Adrenal gland (tissue), 12 donors: ENCODE results near the gene SIGLEC1. TPM values are rescaled to one million over a fixed set of nuclear protein-coding genes. Genes with fewer than 3 reads are reported as not detected.

Experiments used
- DNase-seq, 7 donors: peaks; one replicate each; pipeline ENCODE4 v3.0.0-alpha.2; 2019 to 2020
- H3K27ac ChIP-seq, 5 donors: fragments of 200-600 bp; sonication (generic) in 4 of 5; 1 replicate in 3 of 5; 2 replicates in 2 of 5; pipeline versions ENCODE4 v1.5.1 to v1.8.0; 2016 to 2020; ENCODE audit warnings: mild to moderate bottlenecking in 1 of 5
- H3K27me3 ChIP-seq: fragments of 200-600 bp; 2 replicates; pipeline ENCODE4 v1.8.0; 2021
- H3K36me3 ChIP-seq, 2 donors: fragments of 200-600 bp; replicated peaks in 1 of 2; 1 replicate in 1 of 2; 2 replicates in 1 of 2; pipeline versions ENCODE4 v1.5.1 to v1.8.0; 2018 to 2022
- H3K4me1 ChIP-seq, 2 donors: fragments of 200-600 bp; replicated peaks in 1 of 2; 1 replicate in 1 of 2; 2 replicates in 1 of 2; pipeline versions ENCODE4 v1.5.1 to v1.8.0; 2018 to 2021
- H3K4me3 ChIP-seq, 4 donors: fragments of 200-600 bp; sonication (generic) in 3 of 4; one replicate each; pipeline ENCODE4 v1.5.1; 2016 to 2018
- H3K9me3 ChIP-seq, 3 donors: fragments of 200-600 bp; sonication (generic) in 1 of 3; replicated peaks in 1 of 3; 1 replicate in 2 of 3; 2 replicates in 1 of 3; pipeline versions ENCODE4 v1.5.1 to v1.8.0; 2016 to 2021
- CTCF ChIP-seq, 6 experiments: fragments of 450-650 bp in 4 of 6; fragments of 200-600 bp in 2 of 6; sonication (generic) in 1 of 6; IDR thresholded peaks; 1 replicate in 5 of 6; 2 replicates in 1 of 6; pipeline versions ENCODE4 v1.5.1 to v1.8.0; 2016 to 2021; ENCODE audit warnings: antibody characterized with exemption in 6 of 6, mild to moderate bottlenecking in 2 of 6, moderate library complexity in 1 of 6
- POLR2A ChIP-seq, 2 donors: fragments of 450-650 bp; IDR thresholded peaks; one replicate each; pipeline ENCODE4 v1.6.1; 2017; ENCODE audit warnings: antibody characterized with exemption in 2 of 2, mild to moderate bottlenecking in 2 of 2, moderate library complexity in 1 of 2
- WGBS, 4 donors: extraction: QIAGEN DNeasy Blood & Tissue Kit in 2 of 4; methylation state at CpG; one replicate each; pipeline versions ENCODE4 v1.1.5 to v1.1.7; 2013 to 2017; 5-methylcytosine and 5-hydroxymethylcytosine counted together
- intact Hi-C, 2 donors: fragments of 100-400 bp; cut with DNase I; formaldehyde crosslinking; loops; one replicate each; pipeline versions ENCODE4 v1.14.1 to v1.15.0; 2022 to 2023
- polyA plus RNA-seq, 3 donors: library from polyadenylated mRNA; stranded (reverse); fragments of 200-250 nt in 2 of 3; fragments of 350-450 nt in 1 of 3; fragmentation: Illumina TruSeq in 1 of 3; extraction: RNeasy Lipid Tissue Mini Kit (QIAGEN cat#74804) in 1 of 3; gene quantifications; one replicate each; pipeline ENCODE4 v1.2.3, GENCODE V29; 2013 to 2014
- total RNA-seq, 9 donors: library from RNA; depleted of rRNA in 4 of 9; stranded (reverse); fragments of >200 nt in 4 of 9; fragments of 120-200 nt in 1 of 9; fragmentation: NEBNext Ultra II Directional in 1 of 9; extraction: Animal tissue kit (Norgen Biotek cat#: 25700) in 1 of 9; gene quantifications; one replicate each; pipeline versions ENCODE4 v1.1.0 to v1.2.4, GENCODE V29; 2013 to 2023
- donor health status: healthy with polysubstance abuse.
- donor health status: Bipolar disorder and iron deficiency.
- donor health status: DM: yes; HTN: yes; CAD: no.
- donor health status: DM: no; HTN: no; CAD: no.
- donor health status: DM: no; HTN: no; CAD: no.
- donor health status: DM: yes; HTN: yes; CAD: no.

Gene SIGLEC1
- total and polyA plus RNA-seq, 12 donors = 0.33 to 47.2 (median 28.7) TPM

- no peak for DNase-seq
- no peaks in the 10 kb centered on the region for H3K9me3 ChIP-seq
- no peak for TF ChIP-seq POLR2A (IDR thresholded peaks at IDR 0.05)
- no peak for TF ChIP-seq CTCF (IDR thresholded peaks at IDR 0.05)
- no peaks in the 10 kb centered on the region for H3K36me3 ChIP-seq
- 29 to 84% (median 70%) methylated on average over 4 to 6 of the region's 6 CpGs for WGBS, 4 donors
- H3K4me1 ChIP-seq = no peaks in the 10 kb centered on the region
- H3K27ac ChIP-seq = no peak overlapping the region
- no peak overlapping the region for H3K4me3 ChIP-seq
- H3K27me3 ChIP-seq = peaks cover 32% of the 10 kb centered on the region
- intact Hi-C loops = loop anchor here in 1 of 2 donors (10.0 kb wide), 1 partner anchor 184 kb away; no protein-coding TSS in a partner anchor
These were observed 41.9 kb downstream of the SIGLEC1 start for GRCh38 chr20:3670511-3670910.

- intact Hi-C loops = loop anchor here in 1 of 2 donors (10.0 kb wide), 1 partner anchor 185 kb away; no protein-coding TSS in a partner anchor
- TF ChIP-seq POLR2A (IDR thresholded peaks at IDR 0.05) = no peak
- Histone ChIP-seq H3K9me3 (no peaks in the 10 kb centered on the region), H3K4me3 (no peak overlapping the region), H3K27ac (no peak overlapping the region), H3K27me3 (peaks cover 32% of the 10 kb centered on the region), H3K36me3 (no peaks in the 10 kb centered on the region), H3K4me1 (no peaks in the 10 kb centered on the region)
- WGBS, 4 donors = 65 to 79% (median 70%) methylated on average over 12 to 13 of the region's 13 CpGs
- no peak for DNase-seq
These were observed 42.6 kb downstream of the SIGLEC1 start for GRCh38 chr20:3669710-3670367.

GRCh38 chr20:3667434-3668037 lies 44.9 kb downstream of the SIGLEC1 start:
- H3K27me3 ChIP-seq = peaks cover 18% of the 10 kb centered on the region
- no peaks in the 10 kb centered on the region for H3K36me3 ChIP-seq
- H3K4me1 ChIP-seq = no peaks in the 10 kb centered on the region
- H3K9me3 ChIP-seq = no peaks in the 10 kb centered on the region
- no peak overlapping the region for H3K4me3 ChIP-seq
- no peak for TF ChIP-seq POLR2A (IDR thresholded peaks at IDR 0.05)
- intact Hi-C loops = no loop called here
- no peak for DNase-seq
- no peak overlapping the region for H3K27ac ChIP-seq
- WGBS, 4 donors = 87 to 100% (median 93%) methylated on average over 7 to 8 of the region's 8 CpGs

- no peak for DNase-seq
- Histone ChIP-seq H3K4me1 (no peaks in the 10 kb centered on the region), H3K4me3 (no peak overlapping the region), H3K36me3 (no peaks in the 10 kb centered on the region), H3K27me3 (peaks cover 22% of the 10 kb centered on the region), H3K27ac (no peak overlapping the region), H3K9me3 (no peaks in the 10 kb centered on the region)
- WGBS, 4 donors = 83 to 90% (median 86%) methylated on average over 2 of the region's 2 CpGs
- intact Hi-C loops = no loop called here
- TF ChIP-seq CTCF (IDR thresholded peaks at IDR 0.05) (no peak), POLR2A (IDR thresholded peaks at IDR 0.05) (no peak)
These were observed 48.5 kb downstream of the SIGLEC1 start for GRCh38 chr20:3663858-3664257.

- 71 to 79% (median 73%) methylated on average over 15 to 19 of the region's 19 CpGs for WGBS, 4 donors
- H3K4me1 ChIP-seq = no peaks in the 10 kb centered on the region
- no peak for TF ChIP-seq CTCF (IDR thresholded peaks at IDR 0.05)
- TF ChIP-seq POLR2A (IDR thresholded peaks at IDR 0.05) = no peak
- no peaks in the 10 kb centered on the region for H3K9me3 ChIP-seq
- no peak within 1 kb of the TSS for H3K4me3 ChIP-seq
- H3K27me3 ChIP-seq = peaks cover 22% of the 10 kb centered on the region
- intact Hi-C loops = no loop called here
- H3K36me3 ChIP-seq = no peaks in the 10 kb centered on the region
- no peak within 1 kb of the TSS for H3K27ac ChIP-seq
- DNase-seq = no peak
These were observed 49.2 kb downstream of the SIGLEC1 start, which contains the start of gene GFRA4 for GRCh38 chr20:3663031-3663701. Gene GFRA4 (minus strand): TSS chr20:3663399. CDS start chr20:3663399, 0 bp downstream.
